Sigmoid colon (tissue), 7 donors: ENCODE results near the gene ADORA2A. TPM values are rescaled to one million over a fixed set of nuclear protein-coding genes. Genes with fewer than 3 reads are reported as not detected.

ENCODE experiments used
- DNase-seq: peaks from one replicate; pipeline ENCODE4 v3.0.0-alpha.2; 2019
- H3K27ac ChIP-seq, 4 donors: fragments of 200-600 bp; sonication (generic); one replicate each; pipeline ENCODE4 v1.5.1; 2016 to 2019; ENCODE audit warnings: mild to moderate bottlenecking in 1 of 4
- H3K27me3 ChIP-seq, 3 donors: fragments of 200-600 bp; sonication (generic); one replicate each; pipeline ENCODE4 v1.5.1; 2019; ENCODE audit warnings: mild to moderate bottlenecking in 1 of 3
- H3K36me3 ChIP-seq, 4 donors: fragments of 200-600 bp; sonication (generic); one replicate each; pipeline ENCODE4 v1.5.1; 2016 to 2019
- H3K4me1 ChIP-seq, 4 donors: fragments of 200-600 bp; sonication (generic); one replicate each; pipeline ENCODE4 v1.5.1; 2017 to 2019
- H3K4me3 ChIP-seq, 4 donors: fragments of 200-600 bp; sonication (generic); one replicate each; pipeline ENCODE4 v1.5.1; 2017 to 2019; ENCODE audit warnings: mild to moderate bottlenecking in 2 of 4, moderate library complexity in 1 of 4
- H3K9me3 ChIP-seq, 4 donors: fragments of 200-600 bp in 3 of 4; sonication (generic) in 3 of 4; one replicate each; pipeline versions ENCODE4 v1.5.1 to v1.6.1; 2013 to 2019
- CTCF ChIP-seq, 4 experiments: fragments of 450-650 bp in 3 of 4; fragments of 200-600 bp in 1 of 4; IDR thresholded peaks; one replicate each; pipeline ENCODE4 v1.5.1; 2016 to 2019; ENCODE audit warnings: antibody characterized with exemption in 4 of 4, mild to moderate bottlenecking in 3 of 4, moderate library complexity in 2 of 4
- EP300 ChIP-seq, 4 donors: sonication (generic); formaldehyde crosslinking; IDR thresholded peaks; one replicate each; pipeline ENCODE4 v1.6.1; 2017; ENCODE audit warnings: antibody characterized with exemption in 4 of 4
- POLR2A ChIP-seq, 2 donors: fragments of 450-650 bp; IDR thresholded peaks; one replicate each; pipeline ENCODE4 v1.6.1; 2016; ENCODE audit warnings: antibody characterized with exemption in 2 of 2, mild to moderate bottlenecking in 2 of 2, moderate library complexity in 2 of 2
- POLR2AphosphoS5 ChIP-seq, 4 donors: sonication (generic); formaldehyde crosslinking; IDR thresholded peaks; one replicate each; pipeline ENCODE4 v1.6.1; 2017; ENCODE audit warnings: antibody characterized with exemption in 4 of 4
- WGBS, 2 donors: extraction: QIAGEN DNeasy Blood & Tissue Kit; methylation state at CpG; one replicate each; pipeline ENCODE4 v1.1.7; 2013; 5-methylcytosine and 5-hydroxymethylcytosine counted together
- intact Hi-C: fragments of 100-400 bp; cut with DNase I; formaldehyde crosslinking; loops from one replicate; pipeline ENCODE4 v1.15.1; 2023
- polyA plus RNA-seq, 3 donors: library from polyadenylated mRNA; stranded (reverse); fragments of 200-250 nt; gene quantifications; one replicate each; pipeline ENCODE4 v1.2.3, GENCODE V29; 2013
- total RNA-seq, 4 donors: library from RNA; depleted of rRNA; stranded (reverse); fragments of >200 nt; gene quantifications; one replicate each; pipeline ENCODE4 v1.1.0, GENCODE V29; 2016
- donor health status: healthy with polysubstance abuse.
- donor health status: Bipolar disorder and iron deficiency.
- donor health status: healthy.

The ADORA2A gene
- total and polyA plus RNA-seq, 7 donors: 1.2 to 9.3 (median 3.0) TPM

- no peak for DNase-seq
- 46 to 66% methylated on average over 1 of the region's 1 CpG for WGBS, 2 donors
- Histone ChIP-seq H3K27ac (no peak overlapping the region), H3K27me3 (no peaks in the 10 kb centered on the region), H3K9me3 (no peaks in the 10 kb centered on the region), H3K36me3 (no peaks in the 10 kb centered on the region), H3K4me3 (no peak overlapping the region), H3K4me1 (peaks cover 0 to 14% (median 7%) of the 10 kb centered on the region in 4 donors)
- intact Hi-C loops: no loop called here
- TF ChIP-seq POLR2A (IDR thresholded peaks at IDR 0.05) (no peak), EP300 (IDR thresholded peaks at IDR 0.05) (no peak), POLR2AphosphoS5 (IDR thresholded peaks at IDR 0.05) (no peak)
These were observed 54.2 kb downstream of the ADORA2A start for GRCh38 chr22:24481641-24482040.

- H3K9me3 ChIP-seq: no peaks in the 10 kb centered on the region
- intact Hi-C loops: no loop called here
- H3K27ac ChIP-seq: peak overlapping the region in 2 of 4 donors; percentile 3 to 27
- peaks cover 0 to 14% (median 7%) of the 10 kb centered on the region in 4 donors for H3K4me1 ChIP-seq
- TF ChIP-seq POLR2AphosphoS5 (IDR thresholded peaks at IDR 0.05): peak in 1 of 4 donors; percentile 35
- TF ChIP-seq CTCF (IDR thresholded peaks at IDR 0.05): no peak
- no peak for TF ChIP-seq POLR2A (IDR thresholded peaks at IDR 0.05)
- no peak for TF ChIP-seq EP300 (IDR thresholded peaks at IDR 0.05)
- H3K36me3 ChIP-seq: no peaks in the 10 kb centered on the region
- 21 to 54% methylated on average over 3 of the region's 3 CpGs for WGBS, 2 donors
- H3K27me3 ChIP-seq: no peaks in the 10 kb centered on the region
- H3K4me3 ChIP-seq: no peak overlapping the region
- no peak for DNase-seq
These were observed 55.2 kb downstream of the ADORA2A start for GRCh38 chr22:24482575-24482974.

- H3K27me3 ChIP-seq: no peaks in the 10 kb centered on the region
- H3K4me1 ChIP-seq: peaks cover 0 to 14% (median 7%) of the 10 kb centered on the region in 4 donors
- H3K9me3 ChIP-seq: no peaks in the 10 kb centered on the region
- H3K4me3 ChIP-seq: no peak overlapping the region
- 12 to 60% methylated on average over 2 of the region's 2 CpGs for WGBS, 2 donors
- DNase-seq: no peak
- TF ChIP-seq POLR2A (IDR thresholded peaks at IDR 0.05) (no peak), EP300 (IDR thresholded peaks at IDR 0.05) (no peak), POLR2AphosphoS5 (IDR thresholded peaks at IDR 0.05) (no peak), CTCF (IDR thresholded peaks at IDR 0.05) (no peak)
- intact Hi-C loops: no loop called here
- H3K36me3 ChIP-seq: no peaks in the 10 kb centered on the region
- peak overlapping the region in 1 of 4 donors; percentile 27 for H3K27ac ChIP-seq
These were observed 55.6 kb downstream of the ADORA2A start for GRCh38 chr22:24482998-24483397.

GRCh38 chr22:24483976-24484545, 56.7 kb downstream of the ADORA2A start:
- Histone ChIP-seq H3K27ac (no peak overlapping the region), H3K27me3 (no peaks in the 10 kb centered on the region), H3K4me3 (no peak overlapping the region), H3K9me3 (no peaks in the 10 kb centered on the region), H3K4me1 (peaks cover 0 to 14% (median 7%) of the 10 kb centered on the region in 4 donors), H3K36me3 (no peaks in the 10 kb centered on the region)
- TF ChIP-seq CTCF (IDR thresholded peaks at IDR 0.05): no peak
- DNase-seq: no peak
- intact Hi-C loops: no loop called here
- 87 to 90% methylated on average over 5 of the region's 5 CpGs for WGBS, 2 donors

- intact Hi-C loops: no loop called here
- Histone ChIP-seq H3K36me3 (no peaks in the 10 kb centered on the region), H3K27ac (no peak overlapping the region), H3K9me3 (no peaks in the 10 kb centered on the region), H3K27me3 (no peaks in the 10 kb centered on the region), H3K4me1 (peaks cover 0 to 14% (median 7%) of the 10 kb centered on the region in 4 donors), H3K4me3 (no peak overlapping the region)
- TF ChIP-seq EP300 (IDR thresholded peaks at IDR 0.05) (no peak), CTCF (IDR thresholded peaks at IDR 0.05) (no peak), POLR2AphosphoS5 (IDR thresholded peaks at IDR 0.05) (no peak), POLR2A (IDR thresholded peaks at IDR 0.05) (no peak)
- DNase-seq: no peak
- 93 to 96% methylated on average over 4 of the region's 4 CpGs for WGBS, 2 donors
These were observed 57.8 kb downstream of the ADORA2A start for GRCh38 chr22:24485170-24485569.
